Measurements from ENCODE around the gene NOL4.

DNA sequence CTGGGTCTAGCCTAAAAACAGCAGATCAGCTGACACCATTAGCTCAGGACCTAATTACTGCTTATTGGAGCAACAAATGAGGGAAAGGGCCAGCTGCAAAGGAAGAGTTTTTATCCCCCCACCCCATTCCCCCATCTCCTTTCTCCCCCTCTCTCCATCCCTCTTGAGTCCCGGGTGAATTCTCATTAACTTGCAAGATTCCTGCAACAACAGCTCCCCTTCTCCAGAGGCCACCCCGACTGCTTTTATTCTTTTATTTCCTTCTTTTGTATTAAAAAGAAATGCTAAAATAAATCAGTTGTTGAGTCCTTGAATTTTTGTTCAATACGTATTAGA, 473 bp upstream of the NOL4 start:
- TF ChIP-seq CTCF (IDR thresholded peaks at IDR 0.05) (no peak), POLR2A (IDR thresholded peaks at IDR 0.05) (no peak)

All from body of pancreas (tissue), 4 donors.